Fibroblast of villous mesenchyme (primary cell): ENCODE data around the gene CLIC3. TPM values are rescaled to one million over a fixed set of nuclear protein-coding genes. Genes with fewer than 3 reads are reported as not detected.

Experiments used
- DNase-seq: peaks from one replicate; pipeline ENCODE4 v3.0.0-alpha.2; 2010; ENCODE audit warnings: low read depth
- H3K4me3 ChIP-seq: 2 replicates; pipeline ENCODE4 v1.5.1; 2011; ENCODE audit warnings: low read depth, mild to moderate bottlenecking, low read length
- CTCF ChIP-seq: IDR thresholded peaks from 2 replicates; pipeline ENCODE4 v1.5.1; 2012; ENCODE audit warnings: low read depth, mild to moderate bottlenecking, low read length; ENCODE audit not compliant: insufficient read depth
- total RNA-seq: library from RNA; depleted of rRNA; stranded (reverse); fragments of >200 nt; gene quantifications from 2 replicates; pipeline ENCODE4 v1.2.3, GENCODE V29; 2012

Gene CLIC3
- total RNA-seq, 1 donor: 43.2 TPM

- no peak for TF ChIP-seq CTCF
- DNase-seq: no peak
- H3K4me3 ChIP-seq: no peak overlapping the region
Measured at GRCh38 chr9:137021568-137021978, 25.2 kb upstream of the CLIC3 start.

DNA sequence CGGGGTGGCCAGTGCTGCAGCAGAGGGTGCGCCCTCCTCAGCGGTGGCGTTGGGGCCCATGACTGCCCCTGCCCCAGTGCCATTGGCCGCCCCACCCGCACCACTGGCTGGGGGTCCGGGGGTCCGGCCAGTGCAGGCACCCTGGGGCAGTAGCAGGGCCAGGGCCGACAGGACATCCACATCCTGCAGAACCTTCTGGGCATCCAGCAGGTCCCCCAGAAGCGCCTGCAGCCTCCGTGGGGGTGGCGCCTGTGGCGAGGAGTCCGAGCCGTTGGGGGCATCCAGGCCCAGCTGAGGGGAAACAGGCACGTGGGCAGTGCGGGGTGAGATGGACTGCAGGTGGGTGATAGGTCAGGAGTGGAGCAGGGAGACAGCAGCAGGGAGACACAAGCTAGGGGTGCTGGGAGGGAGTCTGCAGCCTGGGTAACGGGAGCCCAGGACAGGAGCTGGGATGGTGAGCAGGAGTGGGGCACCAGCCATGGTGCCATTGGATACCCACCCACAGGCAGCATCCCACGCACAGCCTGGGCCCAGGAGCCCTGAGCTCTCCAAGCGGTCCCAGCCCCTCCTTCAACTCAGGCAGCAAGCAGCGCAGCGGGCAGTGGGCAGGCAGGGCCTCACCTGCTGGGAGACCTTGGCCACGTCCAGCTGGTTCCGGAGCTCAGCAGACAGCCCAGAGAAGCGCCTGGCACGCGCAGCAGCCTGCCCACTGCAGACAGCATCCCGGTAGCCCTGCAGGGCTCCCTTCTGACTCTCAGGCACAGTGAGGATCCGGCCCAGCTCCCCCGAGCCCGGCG is 24.6 kb upstream of the CLIC3 start:
- no peak overlapping the region for H3K4me3 ChIP-seq
- TF ChIP-seq CTCF: no peak
- DNase-seq: no peak

GRCh38 chr9:137019891-137020683 is 23.7 kb upstream of the CLIC3 start:
- no peak for DNase-seq
- no peak for TF ChIP-seq CTCF

DNA sequence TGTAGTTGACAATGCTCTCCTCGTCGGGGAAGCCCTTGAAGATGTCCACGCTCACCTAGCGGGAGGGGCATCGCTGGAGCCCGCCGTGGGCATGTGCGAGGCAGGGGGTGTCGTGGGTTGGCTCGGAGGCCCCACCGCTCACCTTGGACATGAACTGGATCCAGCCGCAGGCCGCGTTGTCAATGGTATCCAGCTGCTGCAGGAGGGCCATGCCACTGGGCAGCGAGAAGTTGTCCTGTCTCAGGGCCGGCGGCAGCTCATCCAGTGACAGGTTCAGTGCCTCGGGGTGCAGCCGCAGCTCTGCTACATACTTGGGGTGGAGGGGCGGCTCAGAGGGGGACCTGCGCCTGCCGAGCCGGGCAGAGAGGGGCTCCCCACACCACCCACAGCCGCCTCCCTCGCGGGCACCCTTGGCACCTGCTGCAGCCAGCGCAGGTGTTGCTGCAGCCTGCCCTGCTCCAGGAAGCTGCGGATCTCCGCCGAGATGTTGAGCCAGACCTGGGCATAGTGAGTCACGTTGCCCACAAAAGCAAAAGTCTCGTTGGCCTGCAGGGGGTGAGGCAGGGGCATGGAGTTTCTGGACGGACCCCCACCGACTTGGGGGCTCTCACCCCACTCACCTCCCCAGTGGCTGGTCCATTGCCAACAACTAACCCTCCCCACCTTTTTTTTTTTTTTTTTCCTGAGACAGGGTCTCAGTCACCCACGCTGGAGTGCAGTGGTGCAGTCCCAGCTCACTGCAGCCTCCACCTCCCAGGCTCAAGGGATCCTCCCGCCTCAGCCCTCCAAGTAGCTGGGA is 22.6 kb upstream of the CLIC3 start:
- TF ChIP-seq CTCF: no peak
- H3K4me3 ChIP-seq: no peak overlapping the region
- no peak for DNase-seq

More at GRCh38 chr9:137019891-137020683, 23.7 kb upstream of the CLIC3 start:
- H3K4me3 ChIP-seq: no peak overlapping the region

DNA sequence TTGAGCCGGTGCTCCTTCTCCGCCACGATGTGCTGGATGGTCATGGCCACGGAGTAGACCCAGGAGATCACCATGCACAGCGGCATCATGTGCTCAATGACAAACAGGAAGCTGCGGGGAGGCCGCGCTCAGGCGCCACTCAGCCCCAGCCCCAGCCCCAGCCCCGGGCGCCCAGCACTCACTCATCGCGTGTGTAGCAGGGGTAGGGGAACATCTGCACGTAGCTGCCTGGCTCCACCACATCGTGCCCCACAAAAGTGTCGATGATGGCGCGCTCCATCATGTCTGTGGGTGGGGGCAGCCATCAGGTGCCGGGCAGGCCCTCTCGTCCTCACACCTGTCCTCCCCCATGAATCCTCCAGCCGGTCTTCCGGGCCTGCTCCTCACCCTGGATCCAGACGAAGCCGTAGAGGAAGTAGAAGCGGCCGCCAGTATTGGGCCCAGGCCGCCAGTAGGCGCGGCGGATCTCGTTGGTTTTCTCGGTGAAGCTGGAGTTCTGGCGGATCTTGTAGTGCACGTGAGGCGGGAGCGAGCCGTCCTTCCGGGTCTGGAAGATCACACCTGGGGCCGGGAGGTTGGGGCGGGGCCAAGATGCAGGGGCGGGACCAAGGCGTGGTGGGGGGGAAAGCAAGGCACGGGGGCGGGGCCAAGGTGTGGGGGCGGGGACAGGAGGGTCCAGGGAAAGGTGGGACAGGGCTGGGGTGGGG is 21.6 kb upstream of the CLIC3 start:
- H3K4me3 ChIP-seq: no peak overlapping the region
- no peak for DNase-seq
- no peak for TF ChIP-seq CTCF

- DNase-seq: no peak
- TF ChIP-seq CTCF: no peak
- H3K4me3 ChIP-seq: no peak overlapping the region
Measured at GRCh38 chr9:137017071-137017470, 20.7 kb upstream of the CLIC3 start.
